GM12801 (cell line): ENCODE measurements around the gene PIN4.

Experiments
- TF ChIP-seq, protein P1 (sequence below): IDR thresholded peaks from one replicate; pipeline ENCODE4 v1.5.1; 2011; ENCODE audit warnings: control low read depth; ENCODE audit not compliant: insufficient read length; ENCODE audit errors: extremely low read depth

The PIN4 gene

DNA sequence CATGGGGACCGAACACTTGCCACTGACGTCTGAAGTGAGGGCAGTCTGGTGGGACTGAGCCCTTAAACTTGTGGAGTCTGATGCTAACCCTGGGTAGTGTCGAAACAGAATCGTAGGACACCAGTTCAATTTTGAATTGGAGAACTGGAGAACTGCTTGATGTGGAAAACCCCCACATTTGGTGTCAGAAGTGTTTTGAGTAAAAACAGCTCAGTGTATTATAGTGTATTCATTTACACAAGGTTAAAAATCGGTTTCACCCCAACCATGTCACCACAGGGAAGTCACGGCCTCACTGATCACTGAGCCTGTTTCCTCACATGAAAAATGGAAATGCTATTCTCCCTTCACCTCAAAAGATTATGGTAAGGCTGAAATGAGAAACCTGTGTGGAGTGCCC lies 21.9 kb downstream of the PIN4 start:
- TF ChIP-seq, protein P1, sequence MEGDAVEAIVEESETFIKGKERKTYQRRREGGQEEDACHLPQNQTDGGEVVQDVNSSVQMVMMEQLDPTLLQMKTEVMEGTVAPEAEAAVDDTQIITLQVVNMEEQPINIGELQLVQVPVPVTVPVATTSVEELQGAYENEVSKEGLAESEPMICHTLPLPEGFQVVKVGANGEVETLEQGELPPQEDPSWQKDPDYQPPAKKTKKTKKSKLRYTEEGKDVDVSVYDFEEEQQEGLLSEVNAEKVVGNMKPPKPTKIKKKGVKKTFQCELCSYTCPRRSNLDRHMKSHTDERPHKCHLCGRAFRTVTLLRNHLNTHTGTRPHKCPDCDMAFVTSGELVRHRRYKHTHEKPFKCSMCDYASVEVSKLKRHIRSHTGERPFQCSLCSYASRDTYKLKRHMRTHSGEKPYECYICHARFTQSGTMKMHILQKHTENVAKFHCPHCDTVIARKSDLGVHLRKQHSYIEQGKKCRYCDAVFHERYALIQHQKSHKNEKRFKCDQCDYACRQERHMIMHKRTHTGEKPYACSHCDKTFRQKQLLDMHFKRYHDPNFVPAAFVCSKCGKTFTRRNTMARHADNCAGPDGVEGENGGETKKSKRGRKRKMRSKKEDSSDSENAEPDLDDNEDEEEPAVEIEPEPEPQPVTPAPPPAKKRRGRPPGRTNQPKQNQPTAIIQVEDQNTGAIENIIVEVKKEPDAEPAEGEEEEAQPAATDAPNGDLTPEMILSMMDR: no peak

DNA sequence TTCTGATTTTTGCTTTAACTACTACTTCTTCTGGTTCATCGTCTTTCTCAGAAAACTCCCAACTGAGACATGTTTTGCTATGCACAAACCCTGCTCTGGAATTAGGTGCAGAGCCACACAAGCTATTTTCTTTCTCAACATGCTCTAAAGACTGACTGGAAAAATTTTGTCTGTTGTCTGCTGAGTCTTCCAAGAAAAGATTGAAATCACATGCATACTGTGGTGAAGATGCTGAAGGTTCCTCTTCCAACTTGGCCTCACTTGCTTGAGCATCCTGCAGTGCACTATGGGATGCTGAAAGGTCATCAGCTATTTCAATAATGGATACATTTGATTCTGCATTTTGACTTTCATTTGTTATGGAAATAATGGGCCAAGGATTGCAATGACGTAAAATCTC lies 24.1 kb downstream of the PIN4 start:
- TF ChIP-seq, protein P1: no peak

DNA sequence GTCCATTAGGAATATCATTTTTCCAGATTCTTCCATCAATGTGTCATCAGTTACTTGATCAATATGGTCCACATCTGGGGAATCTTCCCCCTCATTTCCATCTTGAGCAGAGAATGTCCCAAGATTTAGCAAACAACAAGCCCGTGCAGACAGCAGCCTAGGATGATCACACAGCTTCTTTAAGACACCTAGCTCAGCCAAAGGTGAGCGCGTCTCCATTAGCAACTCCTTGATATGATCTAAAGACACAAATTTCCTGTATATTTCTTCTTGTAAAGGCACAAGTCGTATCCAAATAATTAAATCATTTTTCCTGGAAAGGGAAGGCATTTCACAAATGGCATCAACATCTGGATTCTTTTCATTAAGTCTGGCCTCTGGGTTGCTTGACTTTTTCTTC lies 25.8 kb downstream of the PIN4 start:
- TF ChIP-seq, protein P1: no peak

DNA sequence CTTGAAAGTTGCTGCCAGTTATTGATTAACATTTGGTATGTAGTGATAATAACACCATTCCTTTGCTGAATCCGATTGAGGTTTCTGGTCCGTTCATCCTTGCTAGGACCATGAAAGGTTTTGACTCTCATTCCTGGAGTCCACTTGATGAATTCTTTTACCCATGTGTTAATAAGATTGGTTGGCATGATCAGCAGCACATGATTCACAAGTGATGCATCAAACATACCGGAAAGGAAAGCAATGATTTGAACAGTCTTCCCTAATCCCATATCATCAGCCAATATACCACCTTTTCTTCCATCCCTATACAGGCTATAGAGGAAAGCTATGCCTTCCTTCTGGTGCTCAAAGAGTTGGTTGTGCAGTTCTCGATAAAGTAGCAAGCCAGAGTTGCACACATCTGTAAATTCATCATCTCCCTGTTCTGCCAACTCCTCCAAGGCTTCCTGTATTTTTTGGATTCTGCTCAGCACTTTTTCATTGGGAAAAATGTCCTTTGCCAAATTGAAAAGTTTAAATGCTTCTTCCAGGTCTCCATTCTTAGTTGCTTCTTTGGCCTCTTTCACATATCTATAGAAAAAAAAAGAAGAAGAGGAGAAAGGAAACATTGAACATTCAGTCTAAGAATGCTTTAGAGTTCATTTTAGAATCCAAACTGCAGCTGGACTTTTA lies 26.7 kb downstream of the PIN4 start:
- TF ChIP-seq, protein P1: no peak

DNA sequence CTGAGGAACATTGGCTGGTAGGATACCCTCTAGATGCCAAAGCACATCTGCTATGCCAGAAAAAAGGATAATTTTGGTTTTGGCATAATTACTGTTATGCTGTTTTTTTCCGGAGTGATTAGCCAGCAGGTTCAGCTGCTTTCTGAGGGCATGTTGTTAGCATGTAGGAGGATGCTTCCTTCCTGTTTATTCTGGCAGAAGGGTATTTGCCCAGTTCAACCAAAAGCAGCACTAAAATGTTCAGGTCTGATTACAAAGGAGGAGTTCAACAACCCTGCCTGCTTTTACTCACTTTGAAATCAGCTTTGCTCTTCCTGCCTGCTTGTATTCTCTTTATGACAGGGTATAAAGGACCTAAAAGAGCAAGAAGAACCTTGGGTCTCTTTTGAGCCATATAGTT lies 35.4 kb downstream of the PIN4 start:
- TF ChIP-seq, protein P1: no peak

DNA sequence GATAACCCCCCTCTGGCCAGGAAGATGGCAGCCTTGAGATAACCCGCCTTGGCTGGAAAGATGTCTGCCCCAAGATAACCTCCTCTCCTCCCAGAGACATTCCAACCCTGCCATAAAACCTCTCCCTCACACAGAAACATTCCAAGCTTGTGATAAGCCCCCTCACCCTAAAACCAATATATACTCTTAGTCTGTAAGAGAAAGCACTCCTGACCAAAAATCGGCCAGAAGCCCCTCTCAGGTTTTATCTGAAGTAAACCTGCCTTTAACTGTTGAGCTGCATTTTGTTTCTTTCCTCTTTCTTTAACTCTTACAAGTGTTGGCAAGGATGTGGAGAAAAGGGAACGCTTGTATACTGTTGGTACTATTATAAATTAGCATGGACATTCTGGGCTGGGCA lies 48.7 kb downstream of the PIN4 start:
- TF ChIP-seq, protein P1: no peak

DNA sequence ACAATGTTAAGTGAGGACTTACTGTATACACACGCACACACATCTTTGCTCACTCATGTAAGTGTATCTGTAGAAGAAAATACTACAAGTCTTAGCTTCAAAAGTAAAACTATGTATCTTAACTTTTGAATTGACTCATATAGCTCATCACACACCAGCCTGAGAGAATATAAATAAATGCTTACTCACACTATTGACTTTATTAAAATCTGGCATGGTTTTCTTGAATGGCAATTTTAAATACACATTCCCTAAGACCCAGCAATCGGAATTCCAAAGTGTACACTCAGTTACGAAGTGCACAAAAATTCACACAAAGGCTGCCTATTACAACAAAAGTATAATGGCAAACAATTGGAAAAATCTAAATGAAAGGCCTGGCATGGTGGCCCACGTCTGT lies 55.3 kb downstream of the PIN4 start:
- TF ChIP-seq, protein P1: no peak
